ENCODE data around the gene FEM1C.

FEM1C gene

DNA sequence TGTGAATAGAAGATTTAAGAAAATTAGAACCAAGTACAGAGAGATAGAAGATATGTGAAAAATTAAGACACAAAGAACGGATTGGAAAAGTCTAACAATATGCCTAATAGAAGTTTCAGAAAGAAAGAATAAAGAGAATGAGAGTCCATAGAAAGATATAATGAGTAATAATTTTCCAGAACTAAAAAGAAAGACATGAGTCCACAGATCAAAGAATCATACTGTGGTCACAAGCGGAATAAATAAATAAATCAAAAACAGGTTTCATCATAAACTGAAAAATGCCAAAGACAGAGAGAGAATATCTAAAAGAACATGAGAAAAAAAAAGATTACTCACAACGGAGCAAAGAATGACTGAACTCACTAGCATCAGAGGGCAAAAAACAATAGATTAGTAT, 32.9 kb downstream of the FEM1C start:
- CTCF ChIA-PET: interaction anchor here (0.7 kb wide), 1 partner anchor 1234 kb away, joined by 3 read pairs; no protein-coding TSS in a partner anchor
- POLR2A ChIA-PET: no interaction called here

DNA sequence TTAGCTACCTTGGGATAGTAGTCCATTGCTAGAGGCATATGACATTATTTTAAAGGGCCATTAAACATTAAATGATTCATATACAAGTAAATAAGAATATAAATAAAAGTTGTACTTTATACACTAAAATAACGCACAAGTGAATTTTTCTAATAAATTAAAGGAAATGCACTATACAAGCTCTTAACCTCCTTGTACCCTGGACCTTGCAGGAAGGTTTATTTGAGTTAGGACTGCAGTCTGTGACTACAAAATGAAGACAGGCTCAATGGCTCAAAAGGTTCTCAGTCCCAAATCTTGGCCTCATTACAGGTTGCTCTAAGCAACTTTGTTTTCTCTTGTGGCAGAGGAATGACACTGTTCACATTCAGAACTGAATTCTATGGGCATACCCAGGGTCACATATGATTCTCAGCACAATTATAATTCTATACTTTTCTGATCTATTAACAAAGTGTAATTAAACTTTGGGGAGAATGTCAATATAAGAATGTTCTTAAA, 34.4 kb downstream of the FEM1C start:
- no peaks in the 10 kb centered on the region for H3K36me3 ChIP-seq (ENCODE audit: control insufficient read depth in 2 of 2, insufficient read depth in 1 of 2, low read length in 2 of 2)
- POLR2A ChIA-PET: no interaction called here
- no peaks in the 10 kb centered on the region for H3K9me3 ChIP-seq (ENCODE audit: control insufficient read depth, insufficient read depth, low read depth, low read length)
- CTCF ChIA-PET: no interaction called here
- no peak for TF ChIP-seq IKZF3 (tag by site-specific recombination; IDR thresholded peaks at IDR 0.05)
- TF ChIP-seq ZNF670 (tag by site-specific recombination; IDR thresholded peaks at IDR 0.05; ENCODE audit: low read depth): no peak
- TF ChIP-seq SP3 (tag by site-specific recombination; IDR thresholded peaks at IDR 0.05): no peak
- no peak for TF ChIP-seq ZNF747 (tag by site-specific recombination; IDR thresholded peaks at IDR 0.05)
- TF ChIP-seq HOXD13 (CRISPR knock-in tag; IDR thresholded peaks at IDR 0.05; ENCODE audit: borderline replicate concordance): no peak
- TF ChIP-seq ZNF311 (tag by site-specific recombination; IDR thresholded peaks at IDR 0.05; ENCODE audit: borderline replicate concordance): no peak
- no peak for TF ChIP-seq PRDM1 (tag by site-specific recombination; IDR thresholded peaks at IDR 0.05)
- no peak for TF ChIP-seq ZNF169 (tag by site-specific recombination; IDR thresholded peaks at IDR 0.05)
- TF ChIP-seq, protein P1, sequence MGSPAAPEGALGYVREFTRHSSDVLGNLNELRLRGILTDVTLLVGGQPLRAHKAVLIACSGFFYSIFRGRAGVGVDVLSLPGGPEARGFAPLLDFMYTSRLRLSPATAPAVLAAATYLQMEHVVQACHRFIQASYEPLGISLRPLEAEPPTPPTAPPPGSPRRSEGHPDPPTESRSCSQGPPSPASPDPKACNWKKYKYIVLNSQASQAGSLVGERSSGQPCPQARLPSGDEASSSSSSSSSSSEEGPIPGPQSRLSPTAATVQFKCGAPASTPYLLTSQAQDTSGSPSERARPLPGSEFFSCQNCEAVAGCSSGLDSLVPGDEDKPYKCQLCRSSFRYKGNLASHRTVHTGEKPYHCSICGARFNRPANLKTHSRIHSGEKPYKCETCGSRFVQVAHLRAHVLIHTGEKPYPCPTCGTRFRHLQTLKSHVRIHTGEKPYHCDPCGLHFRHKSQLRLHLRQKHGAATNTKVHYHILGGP (tag by site-specific recombination; IDR thresholded peaks at IDR 0.05): no peak
- TF ChIP-seq ZNF600 (tag by site-specific recombination; IDR thresholded peaks at IDR 0.05): no peak
- no peak for TF ChIP-seq RBAK (tag by site-specific recombination; IDR thresholded peaks at IDR 0.05)
- TF ChIP-seq GLI2 (tag by site-specific recombination; IDR thresholded peaks at IDR 0.05; ENCODE audit: borderline replicate concordance, low read depth): no peak
- TF ChIP-seq, protein P2, sequence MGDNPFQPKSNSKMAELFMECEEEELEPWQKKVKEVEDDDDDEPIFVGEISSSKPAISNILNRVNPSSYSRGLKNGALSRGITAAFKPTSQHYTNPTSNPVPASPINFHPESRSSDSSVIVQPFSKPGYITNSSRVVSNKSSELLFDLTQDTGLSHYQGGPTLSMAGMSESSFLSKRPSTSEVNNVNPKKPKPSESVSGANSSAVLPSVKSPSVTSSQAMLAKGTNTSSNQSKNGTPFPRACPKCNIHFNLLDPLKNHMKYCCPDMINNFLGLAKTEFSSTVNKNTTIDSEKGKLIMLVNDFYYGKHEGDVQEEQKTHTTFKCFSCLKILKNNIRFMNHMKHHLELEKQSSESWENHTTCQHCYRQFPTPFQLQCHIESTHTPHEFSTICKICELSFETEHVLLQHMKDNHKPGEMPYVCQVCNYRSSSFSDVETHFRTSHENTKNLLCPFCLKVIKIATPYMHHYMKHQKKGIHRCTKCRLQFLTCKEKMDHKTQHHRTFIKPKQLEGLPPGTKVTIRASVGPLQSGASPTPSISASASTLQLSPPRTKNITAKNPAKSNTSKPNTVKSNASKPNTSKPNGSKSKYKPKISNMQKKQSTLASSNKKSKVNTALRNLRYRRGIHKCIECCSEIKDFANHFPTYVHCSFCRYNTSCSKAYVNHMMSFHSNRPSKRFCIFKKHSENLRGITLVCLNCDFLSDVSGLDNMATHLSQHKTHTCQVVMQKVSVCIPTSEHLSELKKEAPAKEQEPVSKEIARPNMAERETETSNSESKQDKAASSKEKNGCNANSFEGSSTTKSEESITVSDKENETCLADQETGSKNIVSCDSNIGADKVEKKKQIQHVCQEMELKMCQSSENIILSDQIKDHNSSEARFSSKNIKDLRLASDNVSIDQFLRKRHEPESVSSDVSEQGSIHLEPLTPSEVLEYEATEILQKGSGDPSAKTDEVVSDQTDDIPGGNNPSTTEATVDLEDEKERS (tag by site-specific recombination; IDR thresholded peaks at IDR 0.05): no peak
- TF ChIP-seq, protein P3, sequence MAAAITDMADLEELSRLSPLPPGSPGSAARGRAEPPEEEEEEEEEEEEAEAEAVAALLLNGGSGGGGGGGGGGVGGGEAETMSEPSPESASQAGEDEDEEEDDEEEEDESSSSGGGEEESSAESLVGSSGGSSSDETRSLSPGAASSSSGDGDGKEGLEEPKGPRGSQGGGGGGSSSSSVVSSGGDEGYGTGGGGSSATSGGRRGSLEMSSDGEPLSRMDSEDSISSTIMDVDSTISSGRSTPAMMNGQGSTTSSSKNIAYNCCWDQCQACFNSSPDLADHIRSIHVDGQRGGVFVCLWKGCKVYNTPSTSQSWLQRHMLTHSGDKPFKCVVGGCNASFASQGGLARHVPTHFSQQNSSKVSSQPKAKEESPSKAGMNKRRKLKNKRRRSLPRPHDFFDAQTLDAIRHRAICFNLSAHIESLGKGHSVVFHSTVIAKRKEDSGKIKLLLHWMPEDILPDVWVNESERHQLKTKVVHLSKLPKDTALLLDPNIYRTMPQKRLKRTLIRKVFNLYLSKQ (tag by site-specific recombination; IDR thresholded peaks at IDR 0.05; ENCODE audit: borderline replicate concordance): no peak
- no peak for TF ChIP-seq ZNF157 (tag by site-specific recombination; IDR thresholded peaks at IDR 0.05)
- no peak for TF ChIP-seq ZNF416 (tag by site-specific recombination; IDR thresholded peaks at IDR 0.05)
- no peak for TF ChIP-seq ZNF621 (tag by site-specific recombination; IDR thresholded peaks at IDR 0.05)
- no peak for TF ChIP-seq ZNF521 (tag by site-specific recombination; IDR thresholded peaks at IDR 0.05)
- TF ChIP-seq ZNF274 (IDR thresholded peaks at IDR 0.05; ENCODE audit: low read length): no peak
- no peak for TF ChIP-seq ZNF274 (tag by site-specific recombination; IDR thresholded peaks at IDR 0.05; ENCODE audit: borderline replicate concordance)
- TF ChIP-seq ZNF391 (tag by site-specific recombination; IDR thresholded peaks at IDR 0.05; ENCODE audit: borderline replicate concordance, low read depth): no peak
- no peaks in the 10 kb centered on the region for H3K4me1 ChIP-seq (ENCODE audit: control insufficient read depth, insufficient read depth, low read length)
- no peak overlapping the region for H3K4me3 ChIP-seq (ENCODE audit: low read depth, low read length)
- no peak overlapping the region for H3K27ac ChIP-seq (ENCODE audit: extremely low read depth, low read depth, low read length)

More for the DNA sequence above, 32.9 kb downstream of the FEM1C start:
- no peaks in the 10 kb centered on the region for H3K4me1 ChIP-seq (ENCODE audit: control insufficient read depth, insufficient read depth, low read length)
- no peaks in the 10 kb centered on the region for H3K9me3 ChIP-seq (ENCODE audit: control insufficient read depth, insufficient read depth, low read depth, low read length)
- no peak for TF ChIP-seq ZNF791 (tag by site-specific recombination; IDR thresholded peaks at IDR 0.05)
- TF ChIP-seq ZNF155 (tag by site-specific recombination; IDR thresholded peaks at IDR 0.05): no peak
- TF ChIP-seq ZNF138 (tag by site-specific recombination; IDR thresholded peaks at IDR 0.05; ENCODE audit: borderline replicate concordance): no peak
- TF ChIP-seq, protein P4, sequence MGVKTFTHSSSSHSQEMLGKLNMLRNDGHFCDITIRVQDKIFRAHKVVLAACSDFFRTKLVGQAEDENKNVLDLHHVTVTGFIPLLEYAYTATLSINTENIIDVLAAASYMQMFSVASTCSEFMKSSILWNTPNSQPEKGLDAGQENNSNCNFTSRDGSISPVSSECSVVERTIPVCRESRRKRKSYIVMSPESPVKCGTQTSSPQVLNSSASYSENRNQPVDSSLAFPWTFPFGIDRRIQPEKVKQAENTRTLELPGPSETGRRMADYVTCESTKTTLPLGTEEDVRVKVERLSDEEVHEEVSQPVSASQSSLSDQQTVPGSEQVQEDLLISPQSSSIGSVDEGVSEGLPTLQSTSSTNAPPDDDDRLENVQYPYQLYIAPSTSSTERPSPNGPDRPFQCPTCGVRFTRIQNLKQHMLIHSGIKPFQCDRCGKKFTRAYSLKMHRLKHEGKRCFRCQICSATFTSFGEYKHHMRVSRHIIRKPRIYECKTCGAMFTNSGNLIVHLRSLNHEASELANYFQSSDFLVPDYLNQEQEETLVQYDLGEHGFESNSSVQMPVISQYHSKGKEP (tag by site-specific recombination; IDR thresholded peaks at IDR 0.05): no peak
- TF ChIP-seq SETDB1 (IDR thresholded peaks at IDR 0.05; ENCODE audit: insufficient read length, low read length): no peak
- TF ChIP-seq ZNF416 (tag by site-specific recombination; IDR thresholded peaks at IDR 0.05): no peak
- peak; percentile 93 for TF ChIP-seq ZNF558 (tag by site-specific recombination; IDR thresholded peaks at IDR 0.05)
- H3K27ac ChIP-seq (ENCODE audit: extremely low read depth, low read depth, low read length): no peak overlapping the region
- no peaks in the 10 kb centered on the region for H3K36me3 ChIP-seq (ENCODE audit: control insufficient read depth in 2 of 2, insufficient read depth in 1 of 2, low read length in 2 of 2)
- H3K4me3 ChIP-seq (ENCODE audit: low read depth, low read length): no peak overlapping the region
